ENCODE measurements around the gene PRRC2C. TPM values are rescaled to one million over a fixed set of nuclear protein-coding genes. Genes with fewer than 3 reads are reported as not detected.

The PRRC2C gene
- total and polyA plus RNA-seq, 2 of the 4 experiments (the other 2 are of a cell fraction): 54.0 to 58.3 TPM

- dilution Hi-C loops (cut with HindIII; ENCODE audit: low sequenced_read_pairs, unreplicated experiment) (no loop called here), intact Hi-C loops (cut with micrococcal nuclease) (no loop called here), in situ Hi-C loops (cut with MboI; ENCODE audit: low sequenced_read_pairs) (no loop called here)
- Histone ChIP-seq H3K4me2 (ENCODE audit: low read depth, low read length) (no peak overlapping the region), H3K18ac (ENCODE audit: low read depth, low read length) (no peak overlapping the region), H3K4me1 (ENCODE audit: control insufficient read depth, insufficient read depth, low read length) (no peaks in the 10 kb centered on the region), H2BK120ac (ENCODE audit: low read depth, low read length) (no peak overlapping the region), H3K27me3 (ENCODE audit: control insufficient read depth, insufficient read depth, low read length) (no peaks in the 10 kb centered on the region), H2AK9ac (replicated peaks; ENCODE audit: low read depth, low read length, poor library complexity) (no peak overlapping the region), H3K36me3 (ENCODE audit: control insufficient read depth, insufficient read depth, low read length) (peaks cover 45% of the 10 kb centered on the region), H4K5ac (ENCODE audit: low read depth, low read length) (no peak overlapping the region), H3K14ac (replicated peaks; ENCODE audit: low read depth, low read length) (no peak overlapping the region), H4K20me1 (ENCODE audit: insufficient read depth, low read length) (no peaks in the 10 kb centered on the region), H3K4ac (ENCODE audit: low read depth, low read length) (no peak overlapping the region), H3K79me1 (ENCODE audit: low read depth in 1 of 2, low read length in 2 of 2) (peaks cover 20 to 26% of the 10 kb centered on the region in 2 experiments), H4K8ac (ENCODE audit: low read depth in 2 of 2, low read length in 2 of 2) (no peak overlapping the region), H3K4me3 (ENCODE audit: insufficient read depth, low read depth, low read length) (no peak overlapping the region), H2AFZ (replicated peaks; ENCODE audit: low read length, poor library complexity) (no peak overlapping the region), H3K9ac (ENCODE audit: low read depth, low read length) (no peak overlapping the region), H3K9me3 (ENCODE audit: control insufficient read depth, insufficient read depth, low read length) (no peaks in the 10 kb centered on the region), H3K27ac (ENCODE audit: insufficient read depth, low read length) (no peak overlapping the region), H3K23ac (ENCODE audit: low read depth, low read length) (no peak overlapping the region), H2AK5ac (ENCODE audit: low read depth, low read length) (no peak overlapping the region), H2BK20ac (ENCODE audit: low read depth, low read length) (no peak overlapping the region), H3K9me1 (ENCODE audit: insufficient read depth, low read length) (peaks cover 3% of the 10 kb centered on the region; the same call in 1 of the 2 replicates), H4K91ac (ENCODE audit: insufficient read depth, low read depth, low read length) (no peak overlapping the region), H3K56ac (ENCODE audit: extremely low read depth, insufficient read depth, low read length) (no peak overlapping the region), H2BK15ac (ENCODE audit: low read depth, low read length) (no peak overlapping the region), H2BK5ac (ENCODE audit: low read depth, low read length, poor library complexity, severe bottlenecking) (no peak overlapping the region)
- DNase-seq (no peak), ATAC-seq (ENCODE audit: low read depth) (no peak)
- TF ChIP-seq, protein P1, sequence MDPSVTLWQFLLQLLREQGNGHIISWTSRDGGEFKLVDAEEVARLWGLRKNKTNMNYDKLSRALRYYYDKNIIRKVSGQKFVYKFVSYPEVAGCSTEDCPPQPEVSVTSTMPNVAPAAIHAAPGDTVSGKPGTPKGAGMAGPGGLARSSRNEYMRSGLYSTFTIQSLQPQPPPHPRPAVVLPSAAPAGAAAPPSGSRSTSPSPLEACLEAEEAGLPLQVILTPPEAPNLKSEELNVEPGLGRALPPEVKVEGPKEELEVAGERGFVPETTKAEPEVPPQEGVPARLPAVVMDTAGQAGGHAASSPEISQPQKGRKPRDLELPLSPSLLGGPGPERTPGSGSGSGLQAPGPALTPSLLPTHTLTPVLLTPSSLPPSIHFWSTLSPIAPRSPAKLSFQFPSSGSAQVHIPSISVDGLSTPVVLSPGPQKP (IDR thresholded peaks at IDR 0.05; ENCODE audit: borderline replicate concordance, low read depth, low read length): no peak
- TF ChIP-seq CEBPB (IDR thresholded peaks at IDR 0.05; ENCODE audit: low read depth, low read length) (no peak), USF2 (IDR thresholded peaks at IDR 0.05; ENCODE audit: low read depth, low read length) (no peak), MAZ (IDR thresholded peaks at IDR 0.05; ENCODE audit: borderline replicate concordance, low read depth, low read length) (no peak), CHD1 (IDR thresholded peaks at IDR 0.05; ENCODE audit: low read depth, low read length) (no peak), FOS (IDR thresholded peaks at IDR 0.05; ENCODE audit: low read depth, low read length) (no peak), NFE2L2 (IDR thresholded peaks at IDR 0.05; ENCODE audit: low read depth, low read length) (no peak), MAFK (IDR thresholded peaks at IDR 0.05; ENCODE audit: low read depth, low read length) (no peak), BHLHE40 (IDR thresholded peaks at IDR 0.05; ENCODE audit: low read depth, low read length) (no peak), RAD21 (IDR thresholded peaks at IDR 0.05; ENCODE audit: low read length) (no peak), CTCF (conservative IDR thresholded peaks at IDR 0.05; ENCODE audit: low read depth, low read length) (no peak), POLR2A (IDR thresholded peaks at IDR 0.05; ENCODE audit: low read depth, low read length) (no peak), SMC3 (IDR thresholded peaks at IDR 0.05; ENCODE audit: low read depth, low read length) (no peak), MXI1 (IDR thresholded peaks at IDR 0.05; ENCODE audit: borderline replicate concordance, low read depth, low read length) (no peak), RCOR1 (IDR thresholded peaks at IDR 0.05; ENCODE audit: insufficient replicate concordance, low read length) (no peak)
- POLR2A ChIA-PET (ENCODE audit: unreplicated experiment): no interaction called here
- CTCF ChIA-PET: no interaction called here
- no TSS peak for BruUV-seq (replicated peaks)
- WGBS, 2 experiments (ENCODE audit: extremely low coverage in 2 of 2, insufficient read length in 1 of 2): no CpG with 5 or more reads among the region's 2 CpGs
These were observed 85.0 kb downstream of the PRRC2C start for GRCh38 chr1:171570295-171570694.

Measured in IMR-90 (cell line).